ENCODE measurements around the gene XPO5. TPM values are rescaled to one million over a fixed set of nuclear protein-coding genes. Genes with fewer than 3 reads are reported as not detected.
"Not testable (repeated sequence)": the region's sequence is repeated elsewhere in the genome, so short reads cannot be mapped to it uniquely, and the experiment has no call there.

The XPO5 gene
- total RNA-seq, 6 experiments from 2014 or later = 30.5 to 41.1 (median 35.6) TPM

DNA sequence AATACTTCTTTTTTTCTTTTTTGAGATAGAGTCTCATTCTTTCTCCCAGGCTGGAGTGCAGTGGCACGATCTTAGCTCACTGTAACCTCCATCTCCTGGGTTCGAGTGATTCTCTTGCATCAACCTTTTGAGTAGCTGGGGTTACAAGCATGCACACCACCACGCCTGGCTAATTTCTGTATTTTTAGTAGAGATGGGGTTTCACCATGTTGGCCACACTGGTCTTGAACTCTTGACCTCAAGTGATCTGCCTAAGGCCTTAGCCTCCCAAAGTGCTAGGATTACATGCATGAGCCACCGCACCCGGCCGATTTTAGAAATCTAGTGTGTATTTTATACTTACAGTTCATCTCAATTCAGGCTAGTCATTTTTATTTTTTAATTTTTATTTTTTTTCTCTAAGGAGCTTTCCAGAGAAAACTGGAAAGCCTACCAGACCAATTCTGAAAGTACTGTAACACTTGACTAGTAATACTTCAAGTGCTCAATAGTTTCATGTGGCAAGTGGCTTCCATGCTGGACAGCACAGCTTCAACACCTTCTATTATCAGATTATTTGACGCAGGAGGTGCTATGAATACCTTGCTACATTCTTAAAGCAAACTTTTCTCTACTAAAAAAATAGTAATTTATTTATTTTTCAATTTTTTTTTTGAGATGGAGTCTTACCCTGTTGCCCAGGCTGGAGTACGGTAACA, 33.9 kb downstream of the XPO5 start:
- H3K4me3 Mint-ChIP-seq = no peak overlapping the region
- no peaks in the 10 kb centered on the region for H3K4me1 Mint-ChIP-seq (ENCODE audit: low read depth)
- no peaks in the 10 kb centered on the region; the same call in 1 of the 2 replicates for H3K27me3 Mint-ChIP-seq (ENCODE audit: insufficient read depth)
- H3K9me3 Mint-ChIP-seq = no peaks in the 10 kb centered on the region
- H3K36me3 Mint-ChIP-seq (ENCODE audit: low read depth) = peaks cover 36% of the 10 kb centered on the region
- DNase-seq = no peak
- no peak overlapping the region for H3K27ac Mint-ChIP-seq
- TF ChIP-seq, protein P1, sequence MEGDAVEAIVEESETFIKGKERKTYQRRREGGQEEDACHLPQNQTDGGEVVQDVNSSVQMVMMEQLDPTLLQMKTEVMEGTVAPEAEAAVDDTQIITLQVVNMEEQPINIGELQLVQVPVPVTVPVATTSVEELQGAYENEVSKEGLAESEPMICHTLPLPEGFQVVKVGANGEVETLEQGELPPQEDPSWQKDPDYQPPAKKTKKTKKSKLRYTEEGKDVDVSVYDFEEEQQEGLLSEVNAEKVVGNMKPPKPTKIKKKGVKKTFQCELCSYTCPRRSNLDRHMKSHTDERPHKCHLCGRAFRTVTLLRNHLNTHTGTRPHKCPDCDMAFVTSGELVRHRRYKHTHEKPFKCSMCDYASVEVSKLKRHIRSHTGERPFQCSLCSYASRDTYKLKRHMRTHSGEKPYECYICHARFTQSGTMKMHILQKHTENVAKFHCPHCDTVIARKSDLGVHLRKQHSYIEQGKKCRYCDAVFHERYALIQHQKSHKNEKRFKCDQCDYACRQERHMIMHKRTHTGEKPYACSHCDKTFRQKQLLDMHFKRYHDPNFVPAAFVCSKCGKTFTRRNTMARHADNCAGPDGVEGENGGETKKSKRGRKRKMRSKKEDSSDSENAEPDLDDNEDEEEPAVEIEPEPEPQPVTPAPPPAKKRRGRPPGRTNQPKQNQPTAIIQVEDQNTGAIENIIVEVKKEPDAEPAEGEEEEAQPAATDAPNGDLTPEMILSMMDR (IDR thresholded peaks at IDR 0.05) = no peak

DNA sequence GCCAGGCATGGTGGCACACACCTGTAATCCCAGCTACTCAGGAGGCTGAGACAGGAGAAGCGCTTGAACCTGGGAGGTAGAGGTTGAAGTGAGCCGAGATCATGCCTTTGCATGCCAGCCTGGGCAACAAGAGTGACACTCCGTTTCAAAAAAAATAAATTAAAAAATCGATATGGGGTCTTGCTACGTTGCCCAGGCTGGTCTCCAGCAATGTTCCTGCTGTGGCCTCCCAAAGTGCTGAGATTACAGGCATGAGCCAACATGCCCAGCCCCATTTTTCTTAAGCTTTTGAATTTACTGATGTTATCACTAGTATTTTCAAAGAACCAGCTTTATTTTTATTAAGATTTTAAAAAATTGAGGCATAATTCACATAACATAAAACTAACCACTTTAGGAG, 35.3 kb downstream of the XPO5 start:
- no peak for DNase-seq
- H3K27ac Mint-ChIP-seq = no peak overlapping the region; the same call in 1 of the 2 replicates
- no peak overlapping the region for H3K4me3 Mint-ChIP-seq
- H3K4me1 Mint-ChIP-seq (ENCODE audit: low read depth) = no peaks in the 10 kb centered on the region
- H3K27me3 Mint-ChIP-seq (ENCODE audit: insufficient read depth) = no peaks in the 10 kb centered on the region; the same call in 1 of the 2 replicates
- H3K36me3 Mint-ChIP-seq (ENCODE audit: low read depth) = peaks cover 30% of the 10 kb centered on the region
- H3K9me3 Mint-ChIP-seq = no peaks in the 10 kb centered on the region
- TF ChIP-seq, protein P1 (IDR thresholded peaks at IDR 0.05) = no peak

DNA sequence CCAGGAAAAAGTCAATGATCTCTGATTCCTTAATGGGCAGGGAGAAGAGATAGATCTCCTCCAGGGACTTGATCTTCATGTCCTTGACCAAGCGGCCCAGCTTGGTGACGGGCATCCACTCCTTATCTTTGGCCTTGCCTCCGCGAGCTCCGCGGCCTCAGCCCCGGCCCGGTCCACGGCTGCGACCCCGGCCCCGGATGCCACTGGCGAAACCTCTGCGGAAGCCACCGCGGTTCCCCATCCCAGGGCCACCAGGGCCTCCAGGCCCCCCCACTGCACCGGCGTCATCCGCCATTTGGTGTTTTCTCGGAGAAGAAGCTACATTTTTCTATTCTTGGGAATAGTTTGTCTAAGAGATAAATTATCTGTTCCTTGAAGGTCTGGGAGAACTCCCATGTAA, 36.4 kb downstream of the XPO5 start:
- not testable (repeated sequence) for H3K4me1 Mint-ChIP-seq (ENCODE audit: low read depth); H3K4me3 Mint-ChIP-seq; DNase-seq; H3K27me3 Mint-ChIP-seq (ENCODE audit: insufficient read depth); H3K27ac Mint-ChIP-seq; H3K9me3 Mint-ChIP-seq
- peaks cover 30% of the 10 kb centered on the region for H3K36me3 Mint-ChIP-seq (ENCODE audit: low read depth)

DNA sequence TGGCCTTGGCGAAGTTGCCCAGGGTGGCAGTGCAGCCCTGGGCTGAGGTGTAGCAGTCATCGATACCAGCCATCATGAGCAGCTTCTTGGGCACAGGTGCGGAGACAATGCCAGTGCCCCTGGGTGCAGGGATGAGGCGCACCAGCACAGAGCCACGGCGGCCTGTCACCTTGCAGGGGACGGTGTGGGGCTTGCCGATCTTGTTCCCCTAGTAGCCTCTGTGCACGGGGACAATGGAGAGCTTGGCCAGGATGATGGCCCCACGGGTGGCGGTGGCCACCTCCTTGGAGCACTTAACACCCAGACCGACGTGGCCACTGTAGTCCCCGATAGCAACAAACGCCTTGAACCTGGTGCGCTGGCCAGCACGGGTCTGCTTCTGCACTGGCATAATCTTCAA, 36.9 kb downstream of the XPO5 start:
- not testable (repeated sequence) for H3K4me3 Mint-ChIP-seq; H3K27me3 Mint-ChIP-seq (ENCODE audit: insufficient read depth); H3K27ac Mint-ChIP-seq; H3K9me3 Mint-ChIP-seq; DNase-seq; H3K4me1 Mint-ChIP-seq (ENCODE audit: low read depth)
- H3K36me3 Mint-ChIP-seq (ENCODE audit: low read depth) = peaks cover 30% of the 10 kb centered on the region

DNA sequence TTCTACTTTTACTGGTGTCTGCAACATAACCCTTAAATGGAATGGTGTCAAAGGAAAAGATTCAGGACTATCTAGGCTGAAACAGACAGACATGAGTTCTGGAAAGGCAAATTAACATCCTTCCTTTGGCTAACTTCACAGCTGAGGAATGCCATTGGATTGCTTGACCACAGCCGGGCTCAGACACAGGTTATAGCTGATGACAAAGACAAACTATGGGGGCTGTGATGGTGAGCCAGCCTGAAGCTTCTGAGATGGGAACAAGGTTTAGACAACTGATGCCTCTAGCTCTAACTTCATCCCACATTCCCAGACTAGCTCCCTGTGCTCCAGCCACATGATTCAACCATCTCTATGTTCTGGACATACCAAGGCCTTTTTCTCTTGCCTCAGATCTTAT, 43.6 kb downstream of the XPO5 start:
- TF ChIP-seq, protein P1 (IDR thresholded peaks at IDR 0.05) = no peak
- H3K4me3 Mint-ChIP-seq = no peak overlapping the region
- H3K4me1 Mint-ChIP-seq (ENCODE audit: low read depth) = peaks cover 10% of the 10 kb centered on the region
- H3K27me3 Mint-ChIP-seq (ENCODE audit: insufficient read depth) = no peaks in the 10 kb centered on the region
- peaks cover 26% of the 10 kb centered on the region for H3K36me3 Mint-ChIP-seq (ENCODE audit: low read depth)
- DNase-seq = peak; percentile 49
- no peaks in the 10 kb centered on the region for H3K9me3 Mint-ChIP-seq
- peak overlapping the region; percentile 82 for H3K27ac Mint-ChIP-seq

DNA sequence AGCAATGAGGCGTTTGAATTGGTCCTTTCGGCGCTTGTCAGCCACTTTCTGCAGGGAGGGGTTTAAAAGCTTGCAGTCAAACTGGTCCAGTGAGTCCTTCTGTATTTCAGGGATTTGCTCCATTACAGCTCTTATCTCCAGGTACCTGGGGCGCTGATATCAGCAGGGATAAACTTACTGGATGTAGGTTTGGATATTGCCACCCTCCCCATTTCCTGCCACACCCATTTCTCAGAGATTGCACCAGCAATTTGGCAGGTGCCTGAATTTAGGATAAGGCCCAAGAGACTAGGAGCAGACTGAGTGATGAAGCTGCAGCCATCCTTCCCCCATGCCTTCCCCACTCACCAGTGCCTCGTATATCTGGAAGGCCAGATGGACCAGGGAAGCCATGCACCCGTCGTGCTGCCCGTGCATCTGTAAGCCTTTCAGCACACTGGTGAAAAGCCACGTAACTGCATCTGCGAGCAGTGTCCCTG, 51.3 kb downstream of the XPO5 start:
- no peaks in the 10 kb centered on the region for H3K4me1 Mint-ChIP-seq (ENCODE audit: low read depth)
- no peak overlapping the region for H3K4me3 Mint-ChIP-seq
- peaks cover 37% of the 10 kb centered on the region for H3K36me3 Mint-ChIP-seq (ENCODE audit: low read depth)
- H3K27me3 Mint-ChIP-seq (ENCODE audit: insufficient read depth) = no peaks in the 10 kb centered on the region; the same call in 1 of the 2 replicates
- TF ChIP-seq, protein P1 (IDR thresholded peaks at IDR 0.05) = no peak
- DNase-seq = no peak
- H3K9me3 Mint-ChIP-seq = no peaks in the 10 kb centered on the region
- no peak overlapping the region; the same call in 1 of the 2 replicates for H3K27ac Mint-ChIP-seq
